NCI-H510A treated with DMSO at 0.1 percent for 48 hours (cell line): Measurements from ENCODE around the gene DLG5.

Experiments used
- DNase-seq: peaks from one replicate; lab custom pipeline; 2025; lab: John Stamatoyannopoulos, UW

The DLG5 gene

DNA sequence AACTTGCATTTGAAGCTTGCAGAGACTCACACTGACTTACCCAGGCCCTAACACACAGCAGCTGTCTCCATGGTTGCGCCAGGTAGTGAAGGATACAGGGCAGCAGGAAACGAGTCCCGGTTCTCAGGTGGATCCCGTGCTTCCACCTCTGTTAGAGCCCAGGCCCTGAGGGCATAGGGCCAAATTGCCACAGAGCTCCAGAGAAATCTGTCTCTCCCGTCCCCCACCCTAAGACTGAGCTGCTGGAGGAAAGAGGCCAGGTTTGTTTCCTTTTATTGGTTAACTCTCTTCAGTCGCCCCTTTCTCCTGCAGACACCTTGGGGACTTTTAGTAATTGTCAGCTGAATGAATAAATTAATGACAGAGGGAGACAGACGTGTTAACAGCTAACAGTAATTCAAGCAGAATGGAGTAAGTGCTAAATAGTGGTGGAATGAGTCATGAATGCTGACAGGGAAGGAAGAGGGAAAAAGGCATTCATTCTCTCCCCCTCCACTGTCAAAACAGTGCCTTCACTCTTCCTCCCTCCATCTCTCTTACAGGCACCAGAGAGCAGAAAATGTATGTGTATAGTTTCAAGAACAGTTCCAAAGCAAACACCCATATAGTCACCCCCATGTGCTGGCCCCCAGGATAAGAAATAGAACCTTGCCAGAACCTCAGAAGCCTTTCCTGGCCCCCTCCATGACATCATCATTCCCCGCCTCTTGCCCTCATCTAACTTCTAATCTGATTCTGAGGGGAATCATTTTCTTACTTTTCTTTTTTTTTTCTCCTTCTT is 16.8 kb upstream of the DLG5 start:
- no peak for DNase-seq

DNA sequence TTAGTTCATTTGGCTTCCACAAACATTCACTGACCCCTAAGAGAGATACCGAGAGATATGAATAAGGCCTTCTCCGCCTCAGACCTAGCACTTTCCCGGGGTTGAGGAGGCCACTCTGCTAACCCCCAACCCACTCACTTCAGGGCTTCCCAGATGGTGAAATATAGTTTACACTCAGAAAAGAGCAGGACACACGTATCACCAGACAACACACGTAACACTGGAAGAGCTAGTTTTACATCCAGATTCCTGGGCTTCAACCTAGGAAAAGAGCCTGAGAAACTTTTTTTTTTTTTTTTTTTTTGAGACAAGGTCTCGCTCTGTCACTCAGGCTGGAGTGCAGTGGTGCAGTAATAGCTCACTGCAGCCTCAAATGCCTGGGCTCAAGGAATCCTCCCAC is 15.2 kb upstream of the DLG5 start:
- DNase-seq, result no peak

DNA sequence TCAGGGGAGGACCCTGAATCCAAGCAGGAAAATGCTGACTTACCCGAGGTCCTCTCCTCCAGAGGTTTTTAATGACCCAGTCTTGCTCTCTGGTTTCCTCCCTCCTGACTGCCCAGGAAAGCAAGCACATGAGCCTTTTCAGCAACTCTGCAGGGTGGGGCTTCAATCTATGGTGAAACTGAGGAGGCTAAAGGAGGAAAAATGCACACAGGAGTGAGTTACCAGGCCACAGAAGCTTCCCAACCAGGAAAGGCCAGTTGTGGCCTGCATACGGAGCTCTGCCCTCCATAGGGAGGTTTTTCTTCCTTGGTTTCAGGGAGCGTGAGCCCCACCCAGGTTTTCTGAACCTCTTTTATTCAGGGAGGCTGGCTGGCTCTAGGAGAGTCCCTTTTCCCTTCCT is 14.1 kb upstream of the DLG5 start:
- DNase-seq, result no peak

DNA sequence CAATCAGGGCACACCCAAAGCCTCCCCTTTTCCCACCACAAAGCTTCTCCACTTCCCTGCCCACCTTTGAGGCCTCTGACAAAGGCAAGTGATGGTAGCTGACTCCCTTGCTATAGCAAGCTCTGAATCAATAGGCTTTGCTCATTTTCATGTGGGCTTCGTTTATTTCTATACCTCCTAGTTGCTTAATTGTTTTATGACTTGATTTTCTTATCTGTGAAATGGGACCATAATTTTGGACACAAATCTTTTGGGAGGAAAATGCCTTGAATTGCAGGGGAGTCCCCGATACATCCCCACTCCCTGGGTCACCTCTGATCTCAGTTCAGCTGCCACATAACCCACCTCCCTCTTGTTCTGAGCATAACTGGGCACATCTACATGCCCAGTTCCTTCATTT is 13.7 kb upstream of the DLG5 start:
- no peak for DNase-seq

DNA sequence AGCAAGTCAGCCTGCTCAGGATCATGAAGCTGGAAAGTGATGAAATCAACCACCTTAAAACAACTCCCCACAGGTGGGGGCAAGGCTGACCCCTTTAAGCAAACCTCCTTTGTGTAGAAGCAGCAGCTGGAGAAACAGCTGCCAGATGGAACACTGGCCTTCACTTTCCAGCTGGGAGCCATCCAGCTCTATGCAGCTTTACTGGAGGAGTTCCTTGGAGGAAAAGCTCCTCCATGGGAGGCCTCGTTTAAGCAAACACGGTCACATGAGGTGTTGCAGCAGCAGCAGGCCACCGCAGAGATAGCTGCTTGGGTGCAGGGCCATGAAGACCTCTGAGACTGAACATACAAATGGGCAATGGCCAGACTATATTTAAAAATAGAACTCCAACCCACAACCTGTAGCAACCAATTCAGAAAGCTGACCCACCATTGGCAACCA is 13.0 kb upstream of the DLG5 start:
- no peak for DNase-seq

DNA sequence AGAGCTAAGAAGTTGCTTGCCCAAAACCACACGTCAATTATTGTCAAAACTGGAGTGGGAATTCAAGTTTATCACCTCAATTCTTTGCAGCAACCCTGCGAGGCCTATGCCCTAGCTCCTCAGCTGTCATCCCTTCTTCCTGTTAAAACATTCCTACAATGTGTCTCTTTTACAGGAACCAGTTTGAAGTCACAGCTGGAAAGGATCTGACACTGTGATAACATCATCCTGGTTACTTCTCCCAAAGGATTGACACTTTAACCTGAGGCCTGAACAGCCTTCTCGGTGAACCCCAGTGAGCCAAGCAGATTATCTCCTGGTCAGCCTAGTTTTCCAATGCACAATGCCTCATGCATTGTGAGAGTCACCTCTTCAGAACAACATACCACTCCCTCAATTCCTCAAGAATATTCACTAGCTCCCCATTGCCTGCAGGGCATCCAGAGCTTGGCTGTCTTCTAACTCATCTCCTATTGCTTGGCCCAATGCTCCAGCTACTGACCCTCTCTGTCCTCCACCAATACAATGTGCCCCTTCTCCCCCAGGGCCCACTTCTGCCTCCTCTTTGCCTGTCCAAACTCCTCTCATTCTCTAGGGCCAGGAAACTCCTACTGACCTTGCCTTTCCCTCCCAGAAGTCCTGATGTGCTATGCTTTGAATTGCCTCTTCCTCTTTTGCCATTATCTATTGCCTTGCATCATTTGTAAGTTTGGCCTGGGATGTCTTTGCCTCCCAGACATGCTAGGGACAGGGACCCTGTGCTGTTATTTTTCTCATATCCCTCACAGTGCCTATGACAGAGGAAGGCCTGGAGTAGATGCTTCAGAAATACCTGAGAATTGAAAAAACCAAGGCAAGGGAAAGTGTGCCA is 10.4 kb upstream of the DLG5 start:
- DNase-seq, result no peak

DNA sequence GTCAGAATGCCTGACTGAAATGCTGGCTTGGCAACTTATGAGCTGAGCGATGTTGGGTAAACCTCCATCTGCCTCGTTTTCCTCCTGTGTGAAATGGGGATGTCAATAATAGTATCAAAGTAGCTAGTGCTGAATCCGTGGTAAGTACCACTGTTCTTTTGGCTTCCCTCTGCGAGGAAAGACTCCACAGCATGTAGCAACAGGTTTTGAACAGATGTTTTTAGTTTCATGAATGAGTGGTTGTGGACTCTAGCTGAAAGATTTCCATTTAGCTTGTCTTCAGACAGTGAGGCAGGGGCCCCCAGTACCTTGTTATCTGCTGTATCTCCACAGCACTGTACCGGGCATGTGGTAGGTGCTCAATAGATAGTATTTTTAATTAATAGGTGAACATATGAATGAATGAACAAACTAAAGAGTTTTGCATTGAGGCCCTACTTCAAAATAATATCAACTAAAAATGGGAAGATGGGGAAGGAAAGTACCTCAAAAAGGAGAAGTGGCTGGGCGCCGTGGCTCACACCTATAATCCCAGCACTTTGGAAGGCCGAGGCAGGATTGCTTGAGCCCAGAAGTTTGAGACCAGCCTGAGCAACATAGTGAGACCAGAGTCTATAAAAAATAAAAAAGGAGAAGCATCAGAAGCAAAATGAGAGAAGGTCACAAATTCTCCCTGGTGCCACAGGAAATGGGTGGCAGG is 5.6 kb upstream of the DLG5 start:
- DNase-seq, result no peak

DNA sequence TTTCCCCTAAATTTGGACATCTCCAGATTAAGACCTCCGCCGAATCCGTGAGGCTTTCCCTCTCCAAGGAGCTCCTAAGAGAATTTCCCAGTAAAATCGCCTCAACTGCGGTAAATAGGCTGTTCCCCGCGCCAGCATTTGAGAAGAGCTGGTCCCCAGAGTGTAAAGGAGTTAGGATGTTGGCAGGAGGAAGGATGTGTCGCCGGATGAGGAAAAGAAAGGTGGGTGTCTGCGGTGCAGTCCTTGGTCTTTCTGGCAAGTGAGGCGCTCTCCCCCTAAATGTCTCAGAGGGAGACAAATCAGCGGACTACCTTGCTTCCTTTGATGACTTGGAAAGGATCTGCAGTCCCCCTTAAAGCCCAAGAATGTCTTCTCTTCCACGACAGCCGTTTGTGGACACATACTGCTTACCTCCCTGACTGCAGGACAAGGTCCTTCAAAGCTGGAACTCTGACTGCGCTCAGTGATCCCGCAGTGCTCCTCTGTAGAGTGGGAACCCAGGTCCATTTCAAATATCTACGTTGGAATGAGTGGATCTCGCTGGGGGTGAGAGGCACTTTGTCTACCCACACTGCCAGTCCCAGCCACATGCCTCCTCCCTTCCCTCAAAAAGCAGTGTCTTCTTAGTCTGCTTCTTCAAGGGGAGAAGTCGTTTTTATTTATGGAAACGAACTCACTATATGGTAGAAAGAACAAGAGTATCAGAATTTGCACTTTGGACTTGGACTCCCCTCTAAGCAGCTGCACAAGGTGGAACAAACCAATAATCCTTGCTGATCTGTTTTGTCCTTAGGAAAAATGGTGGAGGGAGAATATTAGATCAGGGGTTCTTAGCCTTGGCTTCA is 1.1 kb upstream of the DLG5 start:
- no peak for DNase-seq

DNA sequence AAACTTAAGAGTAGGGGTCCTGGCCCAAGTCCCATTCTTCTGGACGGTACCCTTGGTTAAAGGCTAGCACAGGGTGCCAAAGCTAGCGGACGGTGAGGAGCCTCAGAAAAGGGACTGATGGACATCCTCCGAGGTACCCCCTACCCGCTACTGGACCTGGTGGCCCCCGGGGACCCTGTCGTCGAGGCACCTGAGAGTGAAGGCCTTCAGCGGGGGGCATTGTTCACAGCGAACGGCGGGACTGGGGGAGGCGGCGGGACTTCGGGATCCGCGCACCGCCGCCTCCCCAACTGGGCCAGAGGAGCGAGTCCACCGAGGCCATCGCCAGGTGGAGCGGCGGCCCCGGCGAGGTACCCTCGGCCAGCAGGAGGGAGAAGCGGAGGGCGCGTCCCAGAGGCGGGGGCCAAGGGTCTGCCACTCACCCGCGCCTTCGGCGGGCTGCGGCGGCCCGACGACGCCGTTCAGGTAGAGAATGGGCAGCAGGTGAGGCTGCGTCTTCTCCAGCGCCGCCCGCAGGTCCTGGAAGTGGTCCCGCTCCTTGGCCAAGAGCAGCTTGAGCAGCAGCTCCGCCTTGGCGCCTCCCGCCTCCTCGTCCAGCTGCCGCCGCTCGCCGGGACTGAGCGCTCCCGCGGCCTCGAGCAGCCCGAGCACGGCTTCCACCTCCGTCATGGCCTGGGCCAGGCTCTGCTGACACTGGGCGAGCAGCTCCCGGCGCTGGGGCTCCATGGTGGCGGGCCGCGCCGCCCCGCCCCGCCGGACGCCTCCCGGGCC is 575 bp downstream of the DLG5 start:
- no peak for DNase-seq

DNA sequence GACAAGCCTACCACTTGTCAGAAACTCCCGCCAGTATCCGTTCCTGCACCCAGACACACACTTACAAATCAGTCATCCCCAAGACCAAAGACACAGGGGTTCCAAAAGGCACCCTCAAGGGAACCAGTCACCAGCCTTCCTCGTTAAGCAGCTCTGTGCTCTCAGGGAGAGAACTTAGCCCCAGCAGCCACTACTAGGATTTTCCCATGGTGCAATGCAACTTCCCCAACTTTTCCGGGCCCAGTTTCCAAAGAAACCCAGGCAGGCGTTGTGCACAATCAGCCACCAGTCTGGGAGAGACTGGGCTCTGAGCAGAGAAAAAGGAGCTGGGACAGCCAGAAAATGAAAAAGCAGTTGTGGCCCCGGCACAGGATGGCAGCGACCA is 1.2 kb downstream of the DLG5 start:
- DNase-seq, result peak; percentile 36

DNA sequence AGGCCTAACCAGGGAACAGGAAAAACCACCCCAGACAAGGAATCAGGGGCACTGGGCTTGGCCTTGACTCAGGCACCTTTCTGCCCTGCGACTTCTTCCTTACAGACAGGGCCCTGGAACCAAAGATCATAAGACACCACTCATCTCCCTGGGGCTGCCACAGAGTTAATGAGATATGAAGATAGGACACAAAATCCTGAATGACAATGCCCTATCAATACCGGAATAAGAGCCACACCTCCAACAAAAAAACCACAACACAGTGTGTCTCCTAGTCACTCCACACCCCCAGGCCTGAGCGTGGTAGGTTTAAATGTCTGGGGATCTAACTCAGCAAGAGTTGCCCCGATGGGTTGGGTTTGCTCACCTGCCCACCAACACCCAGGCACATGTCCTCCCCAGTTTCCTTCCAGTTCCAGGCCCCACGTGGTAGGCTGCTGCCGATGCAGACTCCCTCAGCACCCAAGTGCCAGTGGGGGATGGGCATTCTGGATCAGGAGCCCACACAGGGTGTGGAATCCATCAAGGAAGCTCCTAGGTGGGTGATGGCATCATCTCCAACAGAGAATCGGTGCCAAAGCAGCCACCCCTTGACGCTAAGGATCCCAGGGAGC is 3.9 kb downstream of the DLG5 start:
- no peak for DNase-seq

DNA sequence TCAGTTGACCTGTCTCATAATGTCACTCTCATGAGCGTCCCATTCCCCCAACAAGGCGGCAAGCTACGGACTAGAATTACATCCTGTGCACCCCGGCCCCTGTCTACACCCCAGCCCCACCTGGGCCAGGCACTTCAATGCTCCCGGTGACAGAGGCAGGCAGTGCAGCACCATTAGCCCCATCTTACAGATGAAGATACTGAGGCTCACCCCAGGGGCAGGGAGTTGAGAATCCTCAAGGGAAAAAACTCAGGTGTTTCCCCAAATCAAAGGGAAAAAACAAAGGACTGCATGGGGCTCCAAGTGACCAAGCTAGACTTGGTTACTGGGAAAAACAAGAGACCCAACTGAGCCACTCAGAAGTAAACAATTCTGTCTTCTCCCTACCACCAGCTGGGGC is 4.5 kb downstream of the DLG5 start:
- no peak for DNase-seq

DNA sequence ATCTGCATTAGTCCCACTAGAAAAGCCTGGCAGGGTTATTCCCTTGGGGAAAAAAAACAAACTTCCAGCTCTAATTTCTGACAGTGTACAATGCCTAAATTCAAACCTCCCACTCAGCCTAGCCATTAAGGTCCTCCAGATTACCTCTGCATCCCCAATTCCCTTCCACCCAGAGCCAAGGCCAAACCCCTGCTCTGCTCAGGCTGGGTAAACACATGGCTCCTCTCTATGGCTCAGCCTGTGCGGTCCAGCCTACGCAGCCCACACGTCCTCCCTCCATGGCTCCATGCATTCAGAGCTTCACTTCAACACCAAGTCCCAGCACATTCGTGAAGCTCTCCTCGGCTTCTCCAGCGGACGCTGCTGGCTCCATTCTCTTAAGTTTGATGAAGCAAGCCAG is 5.2 kb downstream of the DLG5 start:
- DNase-seq, result no peak

DNA sequence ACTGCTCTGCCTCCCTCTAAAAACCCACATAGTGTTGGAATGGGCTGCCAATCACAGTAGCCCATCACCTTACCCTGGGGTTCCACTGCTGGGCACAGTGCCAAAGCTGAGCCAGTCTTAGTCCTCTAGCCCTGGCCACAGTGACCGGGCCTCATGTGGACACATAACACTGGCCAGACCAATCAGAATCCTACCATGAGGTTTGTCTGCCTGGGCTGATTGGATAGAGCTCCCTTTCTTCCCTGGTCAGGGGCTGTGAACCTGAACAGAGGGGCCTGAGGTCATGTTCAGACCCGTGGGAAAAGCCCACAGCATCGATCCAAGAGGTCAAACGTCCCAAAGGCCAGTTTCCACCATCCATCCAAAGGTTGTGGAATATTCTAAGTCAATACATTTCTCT is 6.1 kb downstream of the DLG5 start:
- no peak for DNase-seq

DNA sequence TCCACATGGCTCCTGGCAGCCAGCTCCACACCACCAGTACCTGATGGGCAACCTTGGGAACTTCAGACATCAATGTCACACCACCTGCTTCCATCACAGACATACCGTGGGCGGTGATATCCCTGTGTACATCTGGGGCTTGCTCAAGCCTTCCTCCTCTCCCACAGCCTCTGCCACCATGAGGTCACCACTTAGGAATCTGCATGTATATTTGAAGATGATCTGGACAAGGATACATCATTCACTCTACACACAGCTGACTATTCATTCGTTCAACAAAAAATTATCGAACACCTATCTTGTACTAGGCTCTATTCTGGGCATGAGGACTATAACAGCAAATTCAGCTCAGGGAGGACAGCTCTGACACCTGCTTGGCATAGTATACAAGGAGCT is 6.8 kb downstream of the DLG5 start:
- DNase-seq, result peak; percentile 75

DNA sequence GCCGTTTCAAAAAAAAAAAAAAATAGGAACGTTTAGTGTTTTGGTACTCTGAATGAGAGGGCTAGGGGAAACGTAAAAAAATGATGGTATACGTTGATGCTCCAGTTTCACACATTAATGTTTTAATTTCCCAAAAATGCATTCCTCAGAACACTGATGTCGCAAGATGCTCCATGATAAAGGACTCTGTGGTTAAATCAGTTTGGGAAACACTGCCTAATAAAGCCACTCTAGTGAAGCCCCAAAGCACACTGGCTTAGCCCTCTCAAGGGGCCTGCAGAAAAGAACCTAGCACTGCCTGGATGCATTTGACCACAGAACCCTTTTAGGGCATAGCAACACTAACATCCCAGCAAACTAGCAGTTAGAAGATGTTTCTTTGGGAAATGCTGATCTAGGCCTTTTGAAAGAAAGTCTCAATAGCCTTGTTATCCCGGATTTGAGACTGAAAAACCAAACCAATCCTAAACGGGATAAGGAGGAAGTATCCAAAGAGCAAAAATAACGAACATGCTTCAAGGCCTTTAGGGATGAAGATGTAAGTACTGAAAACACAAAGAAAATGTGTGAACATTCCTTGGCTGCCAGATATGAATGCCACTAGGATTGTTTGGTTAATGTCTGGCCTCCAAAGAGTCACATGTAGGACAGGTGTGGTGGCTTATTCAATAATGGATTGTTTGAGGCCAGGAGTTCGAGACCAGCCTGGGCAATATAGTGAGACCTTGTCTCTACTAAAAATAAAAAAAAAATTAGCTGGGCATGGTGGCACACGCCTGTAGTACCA is 11.0 kb downstream of the DLG5 start:
- no peak for DNase-seq

DNA sequence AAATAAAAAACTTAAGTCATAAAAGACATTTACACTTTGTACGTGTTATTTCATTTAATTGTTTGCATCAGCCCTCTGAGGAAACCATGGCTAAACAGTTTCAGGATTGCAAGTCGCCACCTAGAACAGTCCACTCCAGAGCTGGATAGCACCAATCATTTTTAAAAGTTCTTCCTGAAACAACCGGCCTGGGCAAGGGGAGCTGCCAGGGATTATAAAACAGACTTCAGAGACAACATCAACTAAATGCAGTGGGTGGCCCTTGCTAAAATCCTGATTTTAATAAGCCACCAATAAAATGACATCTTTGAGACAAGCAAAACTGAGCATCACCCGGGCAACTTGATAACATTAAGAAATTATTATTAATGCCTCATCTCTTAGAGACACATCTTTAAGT is 13.5 kb downstream of the DLG5 start:
- no peak for DNase-seq

DNA sequence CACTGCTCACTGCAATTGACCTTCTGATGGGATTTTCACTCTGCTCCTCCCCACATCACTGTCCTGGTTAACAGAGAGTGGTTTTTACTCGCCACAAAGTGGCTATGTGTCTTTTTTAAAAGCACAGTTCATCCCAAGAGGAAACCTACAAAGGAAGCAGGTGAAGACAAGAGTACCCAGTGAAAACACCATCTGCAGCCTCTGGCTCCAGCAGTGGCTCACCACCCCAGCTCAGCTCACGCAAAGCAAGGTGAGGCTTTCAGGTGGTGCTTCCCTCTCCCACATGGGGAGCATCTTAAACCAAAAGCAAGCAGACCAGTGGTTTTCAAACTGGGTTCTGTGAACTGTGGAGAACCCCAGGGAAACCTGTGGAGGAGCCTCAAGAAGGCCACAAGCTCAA is 14.0 kb downstream of the DLG5 start:
- DNase-seq, result no peak

DNA sequence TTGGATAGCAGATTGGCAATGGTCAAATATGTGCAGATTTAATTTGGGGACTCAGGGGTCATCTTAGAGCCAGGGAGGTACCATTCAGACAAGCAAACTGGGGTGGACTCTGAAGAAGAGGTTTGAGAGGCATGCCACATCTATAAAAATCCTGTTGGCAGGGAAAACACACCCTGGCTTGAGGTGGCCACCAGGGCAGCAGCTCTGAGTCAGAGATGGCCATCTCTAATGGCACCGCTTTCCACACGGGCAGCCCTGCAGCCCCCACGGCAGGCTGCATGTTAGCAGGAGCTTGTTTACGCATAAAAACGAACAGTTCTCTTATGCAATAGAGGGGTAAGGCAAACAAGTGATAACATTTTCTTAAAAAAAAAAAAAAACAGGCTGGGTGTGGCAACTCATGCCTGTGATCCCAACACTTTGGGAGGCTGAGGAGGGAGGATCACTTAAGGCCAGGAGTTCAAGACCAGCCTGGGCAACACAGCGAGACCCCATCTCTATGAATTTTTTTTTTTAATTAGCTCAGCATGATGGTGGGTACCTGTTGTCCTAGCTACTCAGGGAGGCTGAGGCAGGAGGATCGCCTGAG is 14.9 kb downstream of the DLG5 start:
- DNase-seq, result no peak
